Neural progenitor cell (in vitro differentiated cells): Measurements from ENCODE around the gene SPC24. TPM values are rescaled to one million over a fixed set of nuclear protein-coding genes. Genes with fewer than 3 reads are reported as not detected.
"Not testable (repeated sequence)": the region's sequence is repeated elsewhere in the genome, so short reads cannot be mapped to it uniquely, and the experiment has no call there.

ENCODE experiments used
- DNase-seq: peaks from one replicate; pipeline ENCODE4 v3.0.0-alpha.2; 2016; ENCODE audit warnings: low spot score
- H2AFZ ChIP-seq: fragments of 200-600 bp; sonication (generic); replicated peaks from 2 replicates; pipeline ENCODE4 v1.6.1; 2016; ENCODE audit warnings: antibody characterized with exemption
- H3F3A ChIP-seq: fragments of 200-600 bp; sonication (generic); 2 replicates; pipeline ENCODE4 v1.6.1; 2016; ENCODE audit warnings: antibody characterized with exemption, low read depth
- H3K27ac ChIP-seq: fragments of 200-600 bp; sonication (generic); 2 replicates; pipeline ENCODE4 v1.5.1; 2016; ENCODE audit warnings: mild to moderate bottlenecking
- H3K27me3 ChIP-seq: fragments of 200-600 bp; sonication (generic); 2 replicates; pipeline ENCODE4 v1.6.1; 2016; ENCODE audit warnings: mild to moderate bottlenecking, moderate library complexity
- H3K36me3 ChIP-seq: fragments of 200-600 bp; sonication (generic); 2 replicates; pipeline ENCODE4 v1.5.1; 2016
- H3K4me1 ChIP-seq: fragments of 200-600 bp; sonication (generic); 2 replicates; pipeline ENCODE4 v1.6.1; 2016; ENCODE audit warnings: mixed run types
- H3K4me2 ChIP-seq: fragments of 200-600 bp; sonication (generic); 2 replicates; pipeline ENCODE4 v1.6.1; 2016
- H3K4me3 ChIP-seq: fragments of 200-600 bp; sonication (generic); 2 replicates; pipeline ENCODE4 v1.5.1; 2016
- H3K79me2 ChIP-seq: fragments of 200-600 bp; sonication (generic); 2 replicates; pipeline ENCODE4 v1.6.1; 2016; ENCODE audit warnings: low read depth
- H3K9ac ChIP-seq: fragments of 200-600 bp; sonication (generic); 2 replicates; pipeline ENCODE4 v1.6.1; 2016
- H3K9me3 ChIP-seq: fragments of 200-600 bp; sonication (generic); 2 replicates; pipeline ENCODE4 v1.5.1; 2016; ENCODE audit warnings: low read depth
- H4K20me1 ChIP-seq: fragments of 200-600 bp; sonication (generic); 2 replicates; pipeline ENCODE4 v1.6.1; 2016; ENCODE audit warnings: low read depth
- H3K27ac Mint-ChIP-seq: 3 replicates; pipeline ENCODE4 v1.8.0; 2021; ENCODE audit warnings: mixed read lengths
- H3K27me3 Mint-ChIP-seq: 2 replicates; pipeline ENCODE4 v1.8.0; 2022; ENCODE audit warnings: low read depth, mild to moderate bottlenecking, inconsistent platforms, moderate library complexity, mixed read lengths; ENCODE audit not compliant: insufficient read depth
- H3K36me3 Mint-ChIP-seq: 3 replicates; pipeline ENCODE4 v1.8.0; 2021; ENCODE audit warnings: mixed read lengths
- H3K4me1 Mint-ChIP-seq: 3 replicates; pipeline ENCODE4 v1.8.0; 2021; ENCODE audit warnings: mixed read lengths
- H3K4me3 Mint-ChIP-seq: 3 replicates; pipeline ENCODE4 v1.8.0; 2021; ENCODE audit warnings: mild to moderate bottlenecking, moderate library complexity, mixed read lengths
- H3K9me3 Mint-ChIP-seq: 3 replicates; pipeline ENCODE4 v1.8.0; 2020; ENCODE audit warnings: mixed read lengths
- EZH2 ChIP-seq: fragments of 200-600 bp; sonication (generic); IDR thresholded peaks from 2 replicates; pipeline ENCODE4 v1.6.1; 2017; ENCODE audit warnings: antibody characterized with exemption, mild to moderate bottlenecking, moderate library complexity
- EZH2phosphoT487 ChIP-seq: fragments of 200-600 bp; sonication (generic); IDR thresholded peaks from 2 replicates; pipeline ENCODE4 v1.6.1; 2017; ENCODE audit warnings: antibody characterized with exemption
- total RNA-seq: library from RNA; depleted of rRNA; stranded (reverse); fragments of >200 nt; gene quantifications from 2 replicates; pipeline ENCODE4 v1.2.3, GENCODE V29; 2015; ENCODE audit warnings: low replicate concordance
- TF ChIP-seq, protein P1 (sequence below): fragments of 200-600 bp; sonication (generic); IDR thresholded peaks from 2 replicates; pipeline ENCODE4 v1.5.1; 2017; ENCODE audit warnings: antibody characterized with exemption, mild to moderate bottlenecking

Gene SPC24
- total RNA-seq, 1 donor from 2014 or later: 57.1 TPM

DNA sequence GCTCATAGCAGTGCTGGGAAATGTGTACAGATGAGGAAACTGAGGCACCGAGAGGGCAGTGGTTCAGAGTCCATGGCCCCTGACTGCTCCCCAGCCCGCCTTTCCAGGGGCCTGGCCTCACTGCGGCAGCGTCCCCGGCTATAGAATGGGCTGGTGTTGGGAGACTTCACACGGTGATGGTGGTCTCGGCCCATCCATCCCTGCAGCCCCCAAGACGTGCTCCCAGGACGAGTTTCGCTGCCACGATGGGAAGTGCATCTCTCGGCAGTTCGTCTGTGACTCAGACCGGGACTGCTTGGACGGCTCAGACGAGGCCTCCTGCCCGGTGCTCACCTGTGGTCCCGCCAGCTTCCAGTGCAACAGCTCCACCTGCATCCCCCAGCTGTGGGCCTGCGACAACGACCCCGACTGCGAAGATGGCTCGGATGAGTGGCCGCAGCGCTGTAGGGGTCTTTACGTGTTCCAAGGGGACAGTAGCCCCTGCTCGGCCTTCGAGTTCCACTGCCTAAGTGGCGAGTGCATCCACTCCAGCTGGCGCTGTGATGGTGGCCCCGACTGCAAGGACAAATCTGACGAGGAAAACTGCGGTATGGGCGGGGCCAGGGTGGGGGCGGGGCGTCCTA, 50.5 kb downstream of the SPC24 start:
- no peaks in the 10 kb centered on the region for H3K9me3 Mint-ChIP-seq
- no peak overlapping the region for H3K4me3 ChIP-seq
- no peak overlapping the region for H3K9ac ChIP-seq
- H3K27ac Mint-ChIP-seq: no peak overlapping the region
- H3K79me2 ChIP-seq: peaks cover 59% of the 10 kb centered on the region
- H3K27ac ChIP-seq: no peak overlapping the region
- H3K36me3 Mint-ChIP-seq: peaks cover 28% of the 10 kb centered on the region
- no peaks in the 10 kb centered on the region for H3K4me1 ChIP-seq
- no peak overlapping the region for H2AFZ ChIP-seq
- peaks cover 22% of the 10 kb centered on the region for H3F3A ChIP-seq
- H3K9me3 ChIP-seq: no peaks in the 10 kb centered on the region
- H4K20me1 ChIP-seq: peaks cover 70% of the 10 kb centered on the region
- H3K27me3 ChIP-seq: no peaks in the 10 kb centered on the region
- H3K4me2 ChIP-seq: no peak overlapping the region
- TF ChIP-seq EZH2 (no peak), EZH2phosphoT487 (no peak)
- TF ChIP-seq, protein P1, sequence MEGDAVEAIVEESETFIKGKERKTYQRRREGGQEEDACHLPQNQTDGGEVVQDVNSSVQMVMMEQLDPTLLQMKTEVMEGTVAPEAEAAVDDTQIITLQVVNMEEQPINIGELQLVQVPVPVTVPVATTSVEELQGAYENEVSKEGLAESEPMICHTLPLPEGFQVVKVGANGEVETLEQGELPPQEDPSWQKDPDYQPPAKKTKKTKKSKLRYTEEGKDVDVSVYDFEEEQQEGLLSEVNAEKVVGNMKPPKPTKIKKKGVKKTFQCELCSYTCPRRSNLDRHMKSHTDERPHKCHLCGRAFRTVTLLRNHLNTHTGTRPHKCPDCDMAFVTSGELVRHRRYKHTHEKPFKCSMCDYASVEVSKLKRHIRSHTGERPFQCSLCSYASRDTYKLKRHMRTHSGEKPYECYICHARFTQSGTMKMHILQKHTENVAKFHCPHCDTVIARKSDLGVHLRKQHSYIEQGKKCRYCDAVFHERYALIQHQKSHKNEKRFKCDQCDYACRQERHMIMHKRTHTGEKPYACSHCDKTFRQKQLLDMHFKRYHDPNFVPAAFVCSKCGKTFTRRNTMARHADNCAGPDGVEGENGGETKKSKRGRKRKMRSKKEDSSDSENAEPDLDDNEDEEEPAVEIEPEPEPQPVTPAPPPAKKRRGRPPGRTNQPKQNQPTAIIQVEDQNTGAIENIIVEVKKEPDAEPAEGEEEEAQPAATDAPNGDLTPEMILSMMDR: no peak
- peaks cover 4% of the 10 kb centered on the region for H3K27me3 Mint-ChIP-seq
- H3K4me1 Mint-ChIP-seq: no peaks in the 10 kb centered on the region
- no peak overlapping the region for H3K4me3 Mint-ChIP-seq
- DNase-seq: no peak
- H3K36me3 ChIP-seq: peaks cover 8% of the 10 kb centered on the region

GRCh38 chr19:11103667-11104066, 51.9 kb downstream of the SPC24 start:
- not testable (repeated sequence) for H3K4me1 Mint-ChIP-seq, H3K4me2 ChIP-seq, H2AFZ ChIP-seq, H3K27me3 ChIP-seq, H3K9ac ChIP-seq, H3K9me3 ChIP-seq, H3K27ac Mint-ChIP-seq, H3K27ac ChIP-seq, H3K4me3 ChIP-seq, H3K9me3 Mint-ChIP-seq, DNase-seq, H3K4me1 ChIP-seq, H3K27me3 Mint-ChIP-seq, H3K4me3 Mint-ChIP-seq
- peaks cover 74% of the 10 kb centered on the region for H4K20me1 ChIP-seq
- peaks cover 24% of the 10 kb centered on the region for H3F3A ChIP-seq
- peaks cover 11% of the 10 kb centered on the region for H3K36me3 ChIP-seq
- H3K79me2 ChIP-seq: peaks cover 70% of the 10 kb centered on the region
- peaks cover 35% of the 10 kb centered on the region for H3K36me3 Mint-ChIP-seq

DNA sequence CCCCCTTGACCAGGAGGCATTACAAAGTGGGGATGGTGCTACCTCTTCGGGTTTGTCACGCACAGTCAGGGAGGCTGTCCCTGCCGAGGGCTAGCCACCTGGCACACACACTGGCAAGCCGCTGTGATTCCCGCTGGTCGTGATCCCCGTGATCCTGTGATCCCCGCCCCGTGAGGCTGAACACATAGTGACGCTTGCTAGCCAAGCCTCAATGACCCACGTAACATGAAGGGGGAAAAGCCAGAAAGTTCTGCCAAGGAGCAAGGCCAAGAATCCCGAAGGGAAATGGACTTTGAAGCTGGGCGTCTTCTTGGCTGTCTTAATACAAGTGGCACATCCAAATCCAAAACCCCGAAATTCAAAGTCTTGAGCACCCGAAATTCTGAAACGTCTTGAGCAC, 52.6 kb downstream of the SPC24 start:
- Mint-ChIP-seq H3K36me3 (peaks cover 36% of the 10 kb centered on the region), H3K9me3 (no peaks in the 10 kb centered on the region), H3K27me3 (peaks cover 3% of the 10 kb centered on the region), H3K4me1 (no peaks in the 10 kb centered on the region), H3K4me3 (no peak overlapping the region), H3K27ac (no peak overlapping the region)
- no peak for DNase-seq
- H3K27me3 ChIP-seq: no peaks in the 10 kb centered on the region
- H3K27ac ChIP-seq: no peak overlapping the region
- no peak overlapping the region for H3K9ac ChIP-seq
- H3F3A ChIP-seq: peaks cover 19% of the 10 kb centered on the region
- peaks cover 76% of the 10 kb centered on the region for H4K20me1 ChIP-seq
- H3K79me2 ChIP-seq: peaks cover 77% of the 10 kb centered on the region
- H3K4me3 ChIP-seq: no peak overlapping the region
- H3K4me2 ChIP-seq: no peak overlapping the region
- TF ChIP-seq, protein P1: no peak
- TF ChIP-seq EZH2phosphoT487 (no peak), EZH2 (no peak)
- H3K9me3 ChIP-seq: no peaks in the 10 kb centered on the region
- H2AFZ ChIP-seq: no peak overlapping the region
- no peaks in the 10 kb centered on the region for H3K4me1 ChIP-seq
- peaks cover 15% of the 10 kb centered on the region for H3K36me3 ChIP-seq

DNA sequence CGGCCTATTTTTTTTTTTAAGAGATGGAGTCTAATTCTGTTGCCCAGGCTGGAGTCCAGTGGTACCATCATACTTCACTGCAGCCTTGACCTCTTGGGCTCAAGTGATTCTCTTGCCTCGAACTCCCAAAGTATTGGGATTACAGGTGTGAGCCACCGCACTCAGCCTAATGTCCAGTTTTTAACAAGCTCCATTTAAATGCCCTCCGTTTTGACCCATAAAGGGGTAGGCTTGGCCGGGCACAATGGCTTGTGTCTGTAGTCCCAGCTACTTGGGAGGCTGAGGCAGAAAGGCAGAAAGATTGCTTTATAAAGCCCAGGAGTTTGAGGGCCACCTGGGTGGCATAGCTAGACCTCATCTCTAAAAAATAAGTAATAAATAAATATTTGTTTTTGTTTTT, 54.5 kb downstream of the SPC24 start:
- Histone ChIP-seq H3K4me3 (no peak overlapping the region), H3K9me3 (no peaks in the 10 kb centered on the region), H3K9ac (no peak overlapping the region), H3K4me1 (no peaks in the 10 kb centered on the region), H2AFZ (no peak overlapping the region), H3K4me2 (no peak overlapping the region), H3K36me3 (peaks cover 15% of the 10 kb centered on the region), H3F3A (peaks cover 19% of the 10 kb centered on the region), H3K27ac (no peak overlapping the region), H4K20me1 (peaks cover 89% of the 10 kb centered on the region), H3K79me2 (peaks cover 96% of the 10 kb centered on the region), H3K27me3 (no peaks in the 10 kb centered on the region)
- Mint-ChIP-seq H3K4me3 (no peak overlapping the region), H3K27me3 (peaks cover 7% of the 10 kb centered on the region), H3K9me3 (no peaks in the 10 kb centered on the region), H3K4me1 (peaks cover 5% of the 10 kb centered on the region), H3K27ac (no peak overlapping the region), H3K36me3 (peaks cover 35% of the 10 kb centered on the region)
- TF ChIP-seq, protein P1: no peak
- TF ChIP-seq EZH2phosphoT487 (no peak), EZH2 (no peak)
- DNase-seq: no peak
